RPMI8226 (cell line): ENCODE measurements around the gene SLC35A1.

Source experiments
- DNase-seq: peaks from one replicate; pipeline ENCODE4 v3.0.0-alpha.2; 2015

Gene SLC35A1

DNA sequence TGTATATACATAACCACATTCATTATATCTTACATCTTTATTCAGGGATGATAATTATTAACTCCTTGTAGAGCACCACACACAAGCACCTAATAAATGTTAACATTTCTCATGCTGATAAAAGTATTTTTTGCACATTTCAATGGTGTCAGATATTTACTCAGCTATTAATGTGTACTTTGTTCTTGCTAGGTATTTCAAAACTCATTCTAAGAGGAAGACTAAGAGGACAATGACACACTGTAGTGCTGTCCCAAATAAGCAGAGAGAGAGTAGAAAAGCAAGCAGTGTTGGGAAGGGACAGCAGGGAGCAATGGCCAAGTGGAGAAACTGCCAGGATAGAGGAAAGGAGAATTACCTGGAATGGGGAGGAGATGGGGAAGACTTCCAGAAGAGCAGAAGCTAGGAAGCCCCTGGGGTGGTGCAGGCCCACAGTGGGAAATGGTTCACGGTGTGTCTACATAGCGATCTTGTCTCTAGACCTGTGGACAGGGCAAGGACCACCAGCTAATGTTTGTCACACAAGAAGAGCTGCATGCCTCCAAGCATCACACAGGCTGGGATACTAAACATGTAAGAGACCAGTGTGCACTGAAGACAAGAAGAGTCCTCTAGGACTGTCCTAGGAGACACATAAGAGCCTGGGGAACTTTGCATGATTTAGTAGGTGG, 61.7 kb downstream of the SLC35A1 start:
- no peak for DNase-seq

DNA sequence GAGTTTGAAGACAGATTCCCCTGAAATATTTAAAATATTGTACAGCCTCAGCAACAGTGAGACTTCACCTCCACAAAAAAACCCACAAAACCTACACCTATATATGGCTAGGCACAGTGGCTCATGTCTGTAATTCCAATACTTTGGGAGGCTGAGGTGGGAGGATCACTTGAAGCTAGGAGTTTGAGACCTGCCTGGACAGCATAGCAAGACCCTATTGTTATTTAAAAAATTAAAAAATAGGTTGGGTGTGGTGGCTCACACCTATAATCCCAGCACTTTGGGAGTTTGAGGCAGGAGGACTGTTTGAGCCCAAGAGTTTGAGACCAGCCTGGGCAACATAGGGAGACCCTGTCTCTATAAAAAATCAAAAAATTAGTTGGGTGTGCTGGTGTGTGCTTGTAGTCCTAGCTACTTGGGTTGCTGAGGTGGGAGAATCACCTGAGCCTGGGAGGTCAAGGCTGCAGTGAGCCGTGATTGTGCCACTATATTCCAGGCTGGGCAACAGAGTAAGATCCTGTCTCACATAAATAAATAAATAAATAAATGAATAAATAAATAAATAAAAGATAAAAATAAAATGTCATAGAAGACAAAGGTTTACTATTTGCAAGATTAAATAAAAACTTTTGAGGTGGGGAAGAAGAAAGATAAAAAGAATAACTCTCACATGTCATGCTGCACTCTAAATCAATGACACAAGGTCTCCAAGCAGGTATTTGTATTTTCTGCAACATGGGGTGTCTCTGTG, 65.9 kb downstream of the SLC35A1 start:
- no peak for DNase-seq

DNA sequence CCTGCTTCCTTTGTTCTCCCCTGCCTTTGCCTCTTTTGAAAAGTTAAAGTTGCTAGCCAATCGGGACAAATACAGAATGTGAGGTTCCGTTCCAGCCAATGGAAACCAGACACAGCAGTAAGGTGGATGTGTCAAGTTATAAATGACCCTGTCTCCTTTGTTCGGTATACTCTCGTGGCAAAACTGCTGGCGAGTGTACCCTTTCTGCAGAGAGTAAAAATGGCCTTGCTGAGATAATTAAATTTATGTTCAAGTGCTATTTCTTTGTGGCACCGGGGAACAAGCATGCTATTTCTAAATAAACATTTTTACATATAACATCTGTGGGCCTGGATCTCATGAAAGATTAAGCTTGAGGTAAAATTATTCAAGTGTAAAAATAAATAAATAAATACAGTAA, 66.8 kb downstream of the SLC35A1 start:
- no peak for DNase-seq

DNA sequence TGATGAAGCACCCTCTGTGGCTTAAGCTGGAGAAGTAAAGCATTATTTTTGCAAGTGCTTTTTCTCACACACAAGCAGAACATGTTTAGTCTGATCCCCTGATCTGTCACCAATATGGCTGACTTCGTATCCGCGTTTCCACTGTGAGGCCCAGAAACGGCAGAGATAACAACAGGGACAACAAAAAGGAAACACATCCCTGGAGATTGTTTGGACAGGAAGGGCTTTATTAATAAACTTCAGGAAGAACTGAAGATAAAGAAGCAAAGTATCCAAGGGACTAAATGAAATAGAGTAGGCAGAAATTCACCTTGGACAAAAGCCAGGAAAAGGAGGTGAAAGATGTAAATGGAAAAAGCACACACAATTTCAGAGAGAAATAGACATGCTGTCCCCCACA, 67.8 kb downstream of the SLC35A1 start:
- no peak for DNase-seq

DNA sequence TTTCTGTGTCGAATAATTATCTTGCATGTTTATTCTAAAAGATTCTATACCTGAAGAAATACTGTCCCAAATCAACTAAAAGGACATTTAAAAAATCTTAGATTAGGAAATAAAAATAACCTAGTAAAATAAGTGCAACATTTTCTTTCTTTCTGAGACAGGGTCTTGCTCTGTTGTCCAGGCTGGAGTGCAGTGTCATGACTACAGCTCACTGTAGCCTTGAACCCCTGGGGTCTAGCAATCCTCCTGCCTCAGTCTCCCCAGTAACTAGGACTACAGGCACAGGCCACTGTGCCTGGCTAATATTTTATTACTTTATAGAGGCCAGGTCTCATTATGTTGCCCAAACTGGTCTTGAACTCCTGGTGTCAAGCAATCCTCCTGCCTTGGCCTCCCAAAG, 68.3 kb downstream of the SLC35A1 start:
- DNase-seq: no peak

DNA sequence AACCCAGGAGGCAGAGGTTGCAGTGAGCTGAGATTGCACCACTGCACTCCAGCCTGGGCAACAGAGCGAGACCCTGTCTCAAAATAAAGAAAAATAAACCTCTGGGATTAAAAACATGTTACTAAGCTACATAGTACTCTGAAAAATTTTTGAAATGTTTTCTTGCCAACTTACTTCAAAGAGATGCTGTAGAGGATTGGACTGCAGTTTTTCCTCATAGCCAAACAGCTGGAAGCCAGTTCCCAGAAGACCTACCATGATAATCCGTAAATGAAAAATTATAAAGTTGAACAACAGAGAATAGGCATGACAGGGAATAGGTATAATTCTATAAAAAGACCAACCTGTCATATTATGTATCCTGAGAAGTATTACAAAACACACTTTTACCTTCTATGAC, 69.0 kb downstream of the SLC35A1 start:
- no peak for DNase-seq

DNA sequence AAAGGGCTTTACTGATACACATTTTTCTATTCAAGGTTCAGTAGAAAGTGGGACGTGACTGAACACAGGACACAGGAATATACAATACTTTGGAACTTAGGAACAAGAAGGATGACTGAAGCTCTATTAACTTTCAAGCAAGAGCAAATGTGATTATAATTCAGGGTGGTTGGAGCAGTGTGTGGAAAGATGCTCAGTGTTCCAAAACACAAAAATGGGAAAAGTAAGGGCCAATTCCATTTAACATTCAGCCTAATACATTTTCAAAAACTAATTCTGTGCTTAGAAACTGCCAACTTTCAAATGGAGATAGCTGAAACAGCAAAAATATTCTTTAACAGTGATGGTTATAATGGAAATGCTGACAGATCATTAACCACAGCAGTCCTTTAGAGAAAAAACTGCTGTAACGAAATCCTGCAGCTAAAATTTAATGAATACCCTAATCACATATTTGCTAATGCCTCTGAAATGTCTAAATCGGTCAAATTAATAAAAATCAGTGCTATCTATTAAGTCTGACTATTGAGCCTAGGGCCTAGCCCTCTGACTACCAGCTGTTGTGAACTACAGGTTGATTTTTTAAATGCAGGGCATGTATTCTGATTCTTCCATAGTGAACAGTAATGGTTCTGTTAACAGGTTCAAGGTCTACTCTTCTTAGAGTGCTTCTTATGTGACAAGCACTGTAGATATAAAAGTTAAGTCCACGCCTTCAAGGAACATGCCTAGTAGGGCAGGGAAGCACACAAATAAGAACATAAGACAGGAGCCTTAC, 71.1 kb downstream of the SLC35A1 start:
- no peak for DNase-seq

DNA sequence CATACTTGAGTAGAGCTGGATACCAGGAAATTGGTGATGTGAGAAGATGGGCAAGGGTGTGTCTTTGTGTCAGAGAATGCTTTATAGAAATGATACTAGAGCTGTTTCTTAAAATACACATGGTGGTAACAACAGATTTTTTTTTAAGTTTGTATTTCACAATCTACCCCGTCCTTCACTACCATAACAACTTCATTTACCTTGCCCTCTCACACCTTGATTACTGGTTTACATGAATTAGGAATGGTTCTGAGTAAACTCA, 71.6 kb downstream of the SLC35A1 start:
- DNase-seq: no peak

DNA sequence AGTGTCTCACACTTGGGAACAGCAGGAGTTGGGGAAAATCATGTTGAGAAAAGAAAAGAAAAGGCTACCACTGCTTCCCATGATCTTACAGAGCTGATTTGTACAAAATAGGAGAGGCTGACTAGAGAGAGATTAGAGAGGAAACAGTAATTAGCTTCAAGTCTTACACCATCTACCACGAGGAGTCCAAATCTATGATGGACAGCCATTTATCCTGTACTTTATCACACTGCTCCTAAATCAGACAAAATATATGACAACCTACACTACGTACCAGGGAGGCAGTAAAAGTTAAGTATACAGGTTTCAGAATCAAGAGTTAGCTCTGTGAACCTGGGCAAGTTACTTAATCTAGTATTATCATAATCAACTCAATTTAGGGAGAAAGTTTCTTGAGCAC, 79.0 kb downstream of the SLC35A1 start:
- DNase-seq: no peak

DNA sequence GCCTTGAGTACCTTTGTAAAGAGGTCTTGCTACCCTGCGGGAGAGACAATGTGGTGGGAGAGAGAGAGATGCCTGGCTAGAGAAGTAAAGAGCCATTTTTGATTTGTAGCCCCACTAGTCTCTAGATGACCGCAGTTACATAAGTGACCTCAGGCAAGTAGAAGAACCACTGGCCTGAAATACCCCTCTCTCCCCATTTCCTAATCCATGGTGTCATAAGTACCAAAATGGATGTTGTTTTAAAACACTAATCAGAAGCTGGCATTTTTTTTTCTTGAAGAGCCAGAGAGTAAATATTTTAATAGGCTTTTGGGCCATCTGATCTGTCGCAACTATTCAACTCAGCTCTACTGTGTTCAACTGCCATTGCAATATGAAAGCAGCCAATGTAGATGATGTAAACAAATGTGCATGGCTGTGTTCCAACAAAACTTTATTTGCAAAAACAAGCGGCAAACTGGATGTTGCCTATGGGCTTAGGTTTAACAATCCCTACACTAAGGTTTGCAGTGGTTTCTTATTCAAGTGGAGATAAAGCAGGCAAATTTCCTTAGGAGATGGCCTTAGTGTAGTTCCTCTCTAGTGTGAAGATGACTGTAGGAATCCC, 80.5 kb downstream of the SLC35A1 start:
- no peak for DNase-seq

DNA sequence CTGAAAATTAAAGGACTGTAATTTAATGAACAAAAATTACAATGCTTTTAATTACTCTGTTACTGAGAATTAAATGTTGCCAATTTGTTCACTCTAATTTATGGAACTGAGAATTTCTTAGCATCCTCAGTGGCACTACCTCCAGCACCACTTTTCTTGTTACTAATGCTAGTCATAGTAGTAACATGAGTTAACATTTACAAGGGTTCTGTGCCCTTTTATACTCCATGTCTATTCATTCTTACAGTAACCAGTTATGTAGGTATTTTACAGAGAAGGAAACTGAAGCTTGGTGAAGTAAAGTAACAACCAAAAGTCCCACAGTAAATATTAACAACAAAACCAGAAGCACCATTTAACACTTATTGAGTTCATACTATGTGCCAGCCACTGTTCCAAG, 82.7 kb downstream of the SLC35A1 start:
- no peak for DNase-seq

DNA sequence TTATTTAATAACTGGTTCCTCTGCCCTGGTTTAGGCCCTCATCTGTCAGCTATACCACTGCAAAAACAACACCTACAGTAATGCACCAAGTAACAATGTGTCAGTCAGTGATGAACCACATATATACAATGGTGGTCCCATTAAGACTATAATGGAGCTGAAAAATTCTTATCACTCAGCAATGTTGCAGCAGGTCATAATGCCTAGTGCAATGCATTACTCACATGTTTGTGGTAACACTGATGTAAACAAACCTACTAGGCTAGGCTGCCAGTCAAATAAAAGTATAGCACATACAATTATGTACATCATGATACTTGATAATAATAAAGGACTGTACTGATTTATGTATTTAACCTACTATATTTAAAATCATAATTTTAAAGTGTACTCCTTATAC, 85.7 kb downstream of the SLC35A1 start:
- no peak for DNase-seq

DNA sequence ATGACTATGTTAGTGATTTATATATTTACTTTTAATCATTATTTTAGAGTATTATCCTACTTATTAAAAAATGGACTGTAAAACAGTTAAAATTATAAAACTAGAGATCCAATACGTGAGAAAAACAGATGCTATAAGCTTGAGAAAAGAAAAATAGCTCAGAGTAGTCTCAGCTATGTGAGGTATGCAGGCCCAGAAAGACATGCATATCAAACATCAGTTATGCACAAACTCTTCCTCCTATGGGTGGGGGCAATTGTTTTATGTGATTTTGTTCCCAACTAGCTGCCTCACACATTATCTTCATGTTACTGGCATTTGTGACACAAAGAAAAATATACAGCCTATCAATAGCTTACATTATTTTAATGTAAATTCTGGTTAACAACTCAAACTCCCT, 88.2 kb downstream of the SLC35A1 start:
- DNase-seq: no peak
